ENCODE data around the gene DGKB.
"Not testable (repeated sequence)": the region's sequence is repeated elsewhere in the genome, so short reads cannot be mapped to it uniquely, and the experiment has no call there.

DGKB gene

GRCh38 chr7:14309432-14309831 is 593.1 kb downstream of the DGKB start:
- DNase-seq (ENCODE audit: low spot score): no peak
- no peak for FAIRE-seq

- no peak for DNase-seq (ENCODE audit: low spot score)
- no peak for FAIRE-seq
Observed at GRCh38 chr7:14305233-14305866, 597.2 kb downstream of the DGKB start.

GRCh38 chr7:14303536-14303935 is 599.0 kb downstream of the DGKB start:
- DNase-seq (ENCODE audit: low spot score) (no peak), FAIRE-seq (no peak)

- FAIRE-seq (no peak), DNase-seq (ENCODE audit: low spot score) (no peak)
Observed at GRCh38 chr7:14294637-14295036, 607.9 kb downstream of the DGKB start.

GRCh38 chr7:14293434-14293833 is 609.1 kb downstream of the DGKB start:
- no peak for DNase-seq (ENCODE audit: low spot score)
- no peak for FAIRE-seq

- DNase-seq (ENCODE audit: low spot score) (no peak), FAIRE-seq (no peak)
Observed at GRCh38 chr7:14292737-14293136, 609.8 kb downstream of the DGKB start.

GRCh38 chr7:14289957-14290356 is 612.6 kb downstream of the DGKB start:
- DNase-seq (ENCODE audit: low spot score): no peak
- no peak for FAIRE-seq

GRCh38 chr7:14288701-14289100 is 613.9 kb downstream of the DGKB start:
- FAIRE-seq: no peak
- no peak for DNase-seq (ENCODE audit: low spot score)

GRCh38 chr7:14287398-14287797 is 615.2 kb downstream of the DGKB start:
- no peak for FAIRE-seq
- DNase-seq (ENCODE audit: low spot score): no peak

- DNase-seq (ENCODE audit: low spot score) (no peak), FAIRE-seq (no peak)
Observed at GRCh38 chr7:14286036-14286435, 616.5 kb downstream of the DGKB start.

GRCh38 chr7:14279065-14279871 is 623.3 kb downstream of the DGKB start:
- not testable (repeated sequence) for DNase-seq (ENCODE audit: low spot score); FAIRE-seq

- DNase-seq (ENCODE audit: low spot score): no peak
- no peak for FAIRE-seq
Observed at GRCh38 chr7:14275356-14275755, 627.2 kb downstream of the DGKB start.

- no peak for FAIRE-seq
- DNase-seq (ENCODE audit: low spot score): no peak
Observed at GRCh38 chr7:14271441-14271840, 631.1 kb downstream of the DGKB start.

GRCh38 chr7:14270099-14270498 is 632.5 kb downstream of the DGKB start:
- DNase-seq (ENCODE audit: low spot score) (no peak), FAIRE-seq (no peak)

GRCh38 chr7:14260011-14260410 is 642.5 kb downstream of the DGKB start:
- no peak for FAIRE-seq
- no peak for DNase-seq (ENCODE audit: low spot score)

- FAIRE-seq (no peak), DNase-seq (ENCODE audit: low spot score) (no peak)
Observed at GRCh38 chr7:14258861-14259260, 643.7 kb downstream of the DGKB start.

- no peak for DNase-seq (ENCODE audit: low spot score)
- no peak for FAIRE-seq
Observed at GRCh38 chr7:14258441-14258840, 644.1 kb downstream of the DGKB start.

- DNase-seq (ENCODE audit: low spot score): no peak
- no peak for FAIRE-seq
Observed at GRCh38 chr7:14252458-14252857, 650.1 kb downstream of the DGKB start.

GRCh38 chr7:14242175-14242574 is 660.4 kb downstream of the DGKB start:
- DNase-seq (ENCODE audit: low spot score) (no peak), FAIRE-seq (no peak)

- no peak for FAIRE-seq
Observed at GRCh38 chr7:14236834-14237233, 665.7 kb downstream of the DGKB start.

GRCh38 chr7:14235056-14235455 is 667.5 kb downstream of the DGKB start:
- DNase-seq (ENCODE audit: low spot score) (no peak), FAIRE-seq (no peak)

More at GRCh38 chr7:14236834-14237233, 665.7 kb downstream of the DGKB start:
- no peak for DNase-seq (ENCODE audit: low spot score)

- DNase-seq (ENCODE audit: low spot score): no peak
- FAIRE-seq: no peak
Observed at GRCh38 chr7:14233868-14234369, 668.6 kb downstream of the DGKB start.

Measured in urothelium cell line (cell line).